H1 (cell line): Measurements from ENCODE around the gene ATP9B. TPM values are rescaled to one million over a fixed set of nuclear protein-coding genes. Genes with fewer than 3 reads are reported as not detected.

Experiments
- CTCF ChIA-PET: fragments of 300-600 bp; sonication (Branson Sonifier 250); formaldehyde crosslinking; loops from one replicate; lab custom pipeline; 2021; ENCODE audit not compliant: partially characterized antibody; lab: Charles Lee
- POLR2A ChIA-PET: fragments of 300-600 bp; sonication (Branson Sonifier 250); formaldehyde crosslinking; loops from one replicate; lab custom pipeline; 2021; ENCODE audit warnings: inconsistent platforms; ENCODE audit not compliant: partially characterized antibody; lab: Charles Lee
- DNase-seq, 2 experiments: peaks; one replicate each; pipeline versions ENCODE4 v3.0.0 to v3.0.0-alpha.2; 2010 to 2022; ENCODE audit warnings: low spot score in 2 of 2, low read depth in 1 of 2, mixed read lengths in 1 of 2
- FAIRE-seq: peaks from 2 replicates; lab custom pipeline; 2011; peaks lifted over from hg19 to GRCh38; lab: Jason Lieb, UNC
- H2AFZ ChIP-seq: 2 replicates; pipeline ENCODE4 v1.8.1; 2012; ENCODE audit warnings: low read length, inconsistent platforms
- H2AK5ac ChIP-seq: 2 replicates; pipeline ENCODE4 v1.6.1; 2013; ENCODE audit warnings: low read depth, low read length
- H2BK120ac ChIP-seq: replicated peaks from 2 replicates; pipeline ENCODE3; 2013; ENCODE audit warnings: low read depth, low read length, inconsistent platforms
- H2BK12ac ChIP-seq: 2 replicates; pipeline ENCODE4 v1.6.1; 2013; ENCODE audit warnings: low read depth, low read length
- H2BK15ac ChIP-seq: 2 replicates; pipeline ENCODE4 v1.6.1; 2013; ENCODE audit warnings: low read length
- H2BK20ac ChIP-seq: 2 replicates; pipeline ENCODE4 v1.6.1; 2013; ENCODE audit warnings: low read length
- H2BK5ac ChIP-seq: 2 replicates; pipeline ENCODE4 v1.6.1; 2013; ENCODE audit warnings: low read depth, low read length
- H3K14ac ChIP-seq: 2 replicates; pipeline ENCODE4 v1.6.1; 2013; ENCODE audit warnings: inconsistent platforms; ENCODE audit not compliant: insufficient read length
- H3K18ac ChIP-seq: 2 replicates; pipeline ENCODE4 v1.6.1; 2013; ENCODE audit warnings: low read length; ENCODE audit errors: extremely low read depth
- H3K23ac ChIP-seq: 2 replicates; pipeline ENCODE4 v1.6.1; 2013; ENCODE audit warnings: inconsistent platforms; ENCODE audit not compliant: insufficient read length
- H3K23me2 ChIP-seq: 2 replicates; pipeline ENCODE4 v1.6.1; 2013; ENCODE audit warnings: low read depth, low read length
- H3K27ac ChIP-seq: 2 replicates; pipeline ENCODE4 v1.6.1; 2011; ENCODE audit warnings: low read depth, low read length, inconsistent platforms
- H3K27me3 ChIP-seq, 4 experiments: replicated peaks in 1 of 4; 1 replicate in 1 of 4; 2 replicates in 3 of 4; pipeline versions ENCODE4 v1.6.1 to v1.8.1; 2011 to 2013; ENCODE audit warnings: low read length in 3 of 4, mild to moderate bottlenecking in 3 of 4, inconsistent platforms in 2 of 4, mixed read lengths in 2 of 4, moderate library complexity in 1 of 4; ENCODE audit not compliant: control insufficient read depth in 3 of 4, insufficient read depth in 3 of 4; ENCODE audit errors: extremely low read depth in 1 of 4
- H3K36me3 ChIP-seq, 4 experiments: 2 replicates each; pipeline versions ENCODE4 v1.6.1 to v1.8.1; 2011 to 2013; ENCODE audit warnings: mild to moderate bottlenecking in 4 of 4, low read length in 3 of 4, moderate library complexity in 2 of 4, control low read depth in 1 of 4, inconsistent platforms in 1 of 4; ENCODE audit not compliant: insufficient read depth in 4 of 4, control insufficient read depth in 2 of 4
- H3K4ac ChIP-seq: replicated peaks from 2 replicates; pipeline ENCODE3; 2013; ENCODE audit warnings: low read length, low read depth, mixed read lengths, inconsistent platforms; ENCODE audit not compliant: insufficient read length
- H3K4me1 ChIP-seq, 4 experiments: replicated peaks in 1 of 4; 1 replicate in 1 of 4; 2 replicates in 3 of 4; pipeline versions ENCODE4 v1.6.1 to v1.8.1; 2011 to 2013; ENCODE audit warnings: low read length in 3 of 4, inconsistent platforms in 2 of 4, mixed read lengths in 1 of 4; ENCODE audit not compliant: insufficient read depth in 4 of 4, control insufficient read depth in 3 of 4
- H3K4me2 ChIP-seq, 2 experiments: 2 replicates each; pipeline versions ENCODE4 v1.6.1 to v1.8.1; 2011 to 2013; ENCODE audit warnings: low read depth in 2 of 2, low read length in 2 of 2, control low read depth in 1 of 2, inconsistent platforms in 1 of 2, mild to moderate bottlenecking in 1 of 2; ENCODE audit not compliant: insufficient read depth in 1 of 2
- H3K4me3 ChIP-seq, 4 experiments: fragments of 200-600, 300-600 bp in 1 of 4; sonication (generic), shearing (Covaris generic), sonication (Bioruptor Twin) in 1 of 4; 2 replicates each; pipeline versions ENCODE4 v1.5.1 to v1.8.1; 2011 to 2016; ENCODE audit warnings: low read length in 4 of 4, low read depth in 3 of 4, control low read depth in 2 of 4, inconsistent platforms in 2 of 4, mild to moderate bottlenecking in 2 of 4, mixed read lengths in 1 of 4, moderate library complexity in 1 of 4; ENCODE audit not compliant: insufficient read depth in 2 of 4; ENCODE audit errors: extremely low read depth in 1 of 4
- H3K56ac ChIP-seq: replicated peaks from 2 replicates; pipeline ENCODE3; 2013; ENCODE audit warnings: low read depth, mild to moderate bottlenecking, mixed read lengths, low read length, inconsistent platforms; ENCODE audit not compliant: insufficient read length
- H3K79me1 ChIP-seq: 2 replicates; pipeline ENCODE4 v1.6.1; 2013; ENCODE audit warnings: low read depth, low read length, control low read depth
- H3K79me2 ChIP-seq, 2 experiments: 2 replicates each; pipeline versions ENCODE4 v1.6.1 to v1.8.1; 2012 to 2013; ENCODE audit warnings: low read length in 2 of 2, mild to moderate bottlenecking in 2 of 2, inconsistent platforms in 1 of 2; ENCODE audit not compliant: insufficient read depth in 2 of 2, control insufficient read depth in 1 of 2
- H3K9ac ChIP-seq, 4 experiments: replicated peaks in 1 of 4; 1 replicate in 1 of 4; 2 replicates in 3 of 4; pipeline versions ENCODE4 v1.6.1 to v1.8.1; 2011 to 2013; ENCODE audit warnings: low read depth in 3 of 4, low read length in 3 of 4, control low read depth in 2 of 4, mild to moderate bottlenecking in 2 of 4, moderate library complexity in 2 of 4, inconsistent platforms in 1 of 4; ENCODE audit errors: extremely low read depth in 1 of 4
- H3K9me3 ChIP-seq, 2 experiments: 2 replicates each; pipeline versions ENCODE4 v1.6.1 to v1.8.1; 2012 to 2013; ENCODE audit warnings: mild to moderate bottlenecking in 2 of 2, moderate library complexity in 2 of 2, control low read depth in 1 of 2, inconsistent platforms in 1 of 2, low read depth in 1 of 2, low read length in 1 of 2, mixed read lengths in 1 of 2; ENCODE audit not compliant: insufficient read depth in 2 of 2
- H4K20me1 ChIP-seq, 2 experiments: replicated peaks in 1 of 2; 2 replicates each; pipeline versions ENCODE3 to v1.8.1; 2011 to 2013; ENCODE audit warnings: inconsistent platforms in 2 of 2, low read length in 2 of 2, mild to moderate bottlenecking in 1 of 2; ENCODE audit not compliant: insufficient read depth in 2 of 2, control insufficient read depth in 1 of 2
- H4K5ac ChIP-seq: 2 replicates; pipeline ENCODE4 v1.6.1; 2013; ENCODE audit warnings: low read length, low read depth, mixed read lengths, inconsistent platforms; ENCODE audit not compliant: insufficient read length
- H4K8ac ChIP-seq: 2 replicates; pipeline ENCODE4 v1.8.0; 2013; ENCODE audit warnings: mild to moderate bottlenecking, moderate library complexity, low read length, inconsistent platforms; ENCODE audit not compliant: insufficient read depth; ENCODE audit errors: extremely low read depth
- H4K91ac ChIP-seq: replicated peaks from 2 replicates; pipeline ENCODE3; 2013; ENCODE audit warnings: low read length, mixed read lengths, inconsistent platforms; ENCODE audit not compliant: insufficient read length
- ASH2L ChIP-seq: fragments of 200-600, 300-600 bp; sonication (generic); IDR thresholded peaks from one replicate; pipeline ENCODE4 v1.7.1; 2017; ENCODE audit warnings: low read length
- EGR1 ChIP-seq: IDR thresholded peaks from 2 replicates; pipeline ENCODE4 v1.6.1; 2011; ENCODE audit warnings: low read depth, low read length, borderline replicate concordance
- EZH2 ChIP-seq: fragments of 200-600 bp; sonication (generic); IDR thresholded peaks from 2 replicates; pipeline ENCODE4 v1.7.1; 2012; ENCODE audit warnings: low read depth, mild to moderate bottlenecking, moderate library complexity, low read length, inconsistent platforms; ENCODE audit not compliant: severe bottlenecking
- HDAC6 ChIP-seq: IDR thresholded peaks from one replicate; pipeline ENCODE4 v1.7.1; 2012; ENCODE audit warnings: low read depth, mild to moderate bottlenecking, inconsistent platforms, low read length, moderate library complexity
- JUN ChIP-seq: IDR thresholded peaks from 2 replicates; pipeline ENCODE4 v1.6.1; 2011; ENCODE audit warnings: low read depth, mild to moderate bottlenecking, improper control_type of control experiment, low read length
- NRF1 ChIP-seq: IDR thresholded peaks from 2 replicates; pipeline ENCODE4 v1.6.1; 2011; ENCODE audit warnings: mild to moderate bottlenecking, low read depth, low read length, improper control_type of control experiment
- RBBP5 ChIP-seq: IDR thresholded peaks from 2 replicates; pipeline ENCODE4 v1.7.1; 2012; ENCODE audit warnings: low read depth, mild to moderate bottlenecking, inconsistent platforms, low read length, moderate library complexity, borderline replicate concordance
- SIN3A ChIP-seq, 2 experiments: IDR thresholded peaks in 1 of 2; conservative IDR thresholded peaks in 1 of 2; 2 replicates each; pipeline ENCODE4 v1.6.1; 2011 to 2012; ENCODE audit warnings: low read length in 2 of 2, improper control_type of control experiment in 1 of 2, low read depth in 1 of 2, mild to moderate bottlenecking in 1 of 2
- TAF1 ChIP-seq: IDR thresholded peaks from 2 replicates; pipeline ENCODE4 v1.6.1; 2011; ENCODE audit warnings: mild to moderate bottlenecking, low read depth, low read length
- WGBS, 2 experiments: shearing (Covaris generic) in 1 of 2; methylation state at CpG; one replicate each; pipeline versions ENCODE4 v1.1.6 to v1.1.7; 2013 to 2015; ENCODE audit warnings: low lambda C conversion rate in 2 of 2, mixed read lengths in 2 of 2, inconsistent platforms in 1 of 2, low coverage in 1 of 2, missing lambda C conversion rate in 1 of 2; ENCODE audit not compliant: insufficient replicate concordance in 2 of 2, insufficient coverage in 1 of 2, insufficient read length in 1 of 2; ENCODE audit errors: extremely low coverage in 1 of 2, missing lambda C conversion rate in 1 of 2; 5-methylcytosine and 5-hydroxymethylcytosine counted together
- polyA plus RNA-seq, 7 experiments: library from polyadenylated mRNA; depleted of rRNA in 3 of 7; stranded (reverse) in 5 of 7; unstranded in 2 of 7; fragments of >200 nt in 5 of 7; fragments of 200-250 nt in 2 of 7; gene quantifications; 1 replicate in 5 of 7; 2 replicates in 1 of 7; 4 replicates in 1 of 7; pipeline versions ENCODE4 v1.2.1 to v1.2.3, GENCODE V29; 2011 to 2013; ENCODE audit warnings: missing spikeins in 2 of 7, mixed read lengths in 2 of 7
- total RNA-seq: library from RNA; stranded (reverse); fragmentation: NEBNext Ultra II Directional; extraction: Animal tissue kit (Norgen Biotek cat#: 25700); gene quantifications from 2 replicates; pipeline ENCODE4 v1.2.1, GENCODE V29; 2021
- TF ChIP-seq, protein P1 (sequence below): IDR thresholded peaks from 2 replicates; pipeline ENCODE4 v1.6.1; 2012; ENCODE audit warnings: inconsistent platforms
- TF ChIP-seq, protein P2 (sequence below): IDR thresholded peaks from 2 replicates; pipeline ENCODE4 v1.6.1; 2012; ENCODE audit warnings: low read length, inconsistent platforms

Gene ATP9B
- total and polyA plus RNA-seq, 2 of the 8 experiments (the other 6 are each of a cell fraction or from before 2014, with no cell fraction given), result 15.1 to 21.7 TPM

DNA sequence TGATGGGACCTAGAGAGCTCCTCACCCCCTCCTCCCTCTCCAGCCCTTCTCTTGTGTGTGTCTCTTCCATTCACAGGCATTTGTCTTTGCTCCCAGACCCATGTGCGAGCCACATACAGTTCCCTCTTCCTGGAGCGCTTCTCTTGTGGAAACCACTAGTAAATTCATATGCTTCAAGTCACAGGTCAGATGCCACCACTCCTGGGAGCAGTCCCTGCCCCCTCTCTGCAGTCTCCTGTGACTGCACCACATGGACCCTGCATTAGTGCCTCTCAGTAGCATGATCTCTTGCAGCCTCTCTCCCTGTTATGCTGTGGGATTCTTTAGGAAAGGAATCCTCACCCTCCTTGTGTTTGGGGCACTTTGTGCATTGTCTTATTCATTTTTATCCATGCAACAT is 230.1 kb downstream of the ATP9B start:
- Histone ChIP-seq H2AK5ac (no peak overlapping the region), H4K5ac (no peak overlapping the region), H2BK20ac (no peak overlapping the region), H2BK120ac (no peak overlapping the region), H4K8ac (no peak overlapping the region), H2BK12ac (no peak overlapping the region), H3K4me2 (no peak overlapping the region), H2AFZ (no peak overlapping the region), H3K79me2 (no peaks in the 10 kb centered on the region), H4K91ac (no peak overlapping the region), H2BK5ac (no peak overlapping the region), H3K14ac (no peak overlapping the region), H3K36me3 (no peaks in the 10 kb centered on the region; a peak in 2 of 8 replicates), H3K9me3 (no peaks in the 10 kb centered on the region), H3K27me3 (no peaks in the 10 kb centered on the region), H3K23me2 (no peaks in the 10 kb centered on the region; the same call in 1 of the 2 replicates), H4K20me1 (peaks cover 0 to 3% of the 10 kb centered on the region in 2 experiments), H3K9ac (no peak overlapping the region), H3K79me1 (no peaks in the 10 kb centered on the region), H3K23ac (no peak overlapping the region), H2BK15ac (no peak overlapping the region), H3K27ac (no peak overlapping the region), H3K56ac (no peak overlapping the region), H3K4me1 (no peaks in the 10 kb centered on the region; a peak in 1 of 7 replicates), H3K4me3 (no peak overlapping the region), H3K4ac (no peak overlapping the region), H3K18ac (no peak overlapping the region)
- ChIA-PET POLR2A (no interaction called here), CTCF (interaction anchor here (0.6 kb wide), 1 partner anchor 24 kb away, joined by 3 read pairs; no protein-coding TSS in a partner anchor)
- FAIRE-seq, result no peak
- WGBS, 2 experiments, result 81% methylated on average over 2 of the region's 2 CpGs; no CpG with 5 or more reads in 1 of the 2 experiments
- DNase-seq, result no peak
- no peak for TF ChIP-seq EGR1
- TF ChIP-seq JUN, result no peak
- no peak for TF ChIP-seq HDAC6
- TF ChIP-seq, protein P1, sequence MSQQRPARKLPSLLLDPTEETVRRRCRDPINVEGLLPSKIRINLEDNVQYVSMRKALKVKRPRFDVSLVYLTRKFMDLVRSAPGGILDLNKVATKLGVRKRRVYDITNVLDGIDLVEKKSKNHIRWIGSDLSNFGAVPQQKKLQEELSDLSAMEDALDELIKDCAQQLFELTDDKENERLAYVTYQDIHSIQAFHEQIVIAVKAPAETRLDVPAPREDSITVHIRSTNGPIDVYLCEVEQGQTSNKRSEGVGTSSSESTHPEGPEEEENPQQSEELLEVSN, result no peak
- TF ChIP-seq, protein P2, sequence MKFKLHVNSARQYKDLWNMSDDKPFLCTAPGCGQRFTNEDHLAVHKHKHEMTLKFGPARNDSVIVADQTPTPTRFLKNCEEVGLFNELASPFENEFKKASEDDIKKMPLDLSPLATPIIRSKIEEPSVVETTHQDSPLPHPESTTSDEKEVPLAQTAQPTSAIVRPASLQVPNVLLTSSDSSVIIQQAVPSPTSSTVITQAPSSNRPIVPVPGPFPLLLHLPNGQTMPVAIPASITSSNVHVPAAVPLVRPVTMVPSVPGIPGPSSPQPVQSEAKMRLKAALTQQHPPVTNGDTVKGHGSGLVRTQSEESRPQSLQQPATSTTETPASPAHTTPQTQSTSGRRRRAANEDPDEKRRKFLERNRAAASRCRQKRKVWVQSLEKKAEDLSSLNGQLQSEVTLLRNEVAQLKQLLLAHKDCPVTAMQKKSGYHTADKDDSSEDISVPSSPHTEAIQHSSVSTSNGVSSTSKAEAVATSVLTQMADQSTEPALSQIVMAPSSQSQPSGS, result no peak
- TF ChIP-seq RBBP5, result no peak
- no peak for TF ChIP-seq EZH2
- TF ChIP-seq SIN3A (conservative IDR thresholded peaks at IDR 0.05 in 1 of 2, IDR thresholded peaks at IDR 0.05 in 1 of 2; ENCODE audit: low read depth in 1 of 2, low read length in 2 of 2), result no peak
- no peak for TF ChIP-seq ASH2L
- TF ChIP-seq NRF1, result no peak
- TF ChIP-seq TAF1, result no peak
